Activated naive CD8-positive, alpha-beta T cell treated with anti-CD3 and anti-CD28 coated beads for 36 hours (primary cell): ENCODE measurements around the gene INSC. TPM values are rescaled to one million over a fixed set of nuclear protein-coding genes. Genes with fewer than 3 reads are reported as not detected.
A peak's percentile ranks its signal among the peaks of the same experiment; 100 is the strongest.

ENCODE experiments used
- DNase-seq: peaks from one replicate; pipeline ENCODE4 v3.0.0; 2021
- H3K27ac Mint-ChIP-seq: one replicate; pipeline ENCODE4 v1.8.0; 2022; ENCODE audit warnings: mild to moderate bottlenecking, moderate library complexity, mixed read lengths
- H3K27me3 Mint-ChIP-seq: one replicate; pipeline ENCODE4 v1.8.0; 2022; ENCODE audit warnings: mild to moderate bottlenecking, mixed read lengths
- H3K36me3 Mint-ChIP-seq: one replicate; pipeline ENCODE4 v1.8.0; 2021; ENCODE audit warnings: mild to moderate bottlenecking, mixed read lengths
- H3K4me1 Mint-ChIP-seq: one replicate; pipeline ENCODE4 v1.8.0; 2021; ENCODE audit warnings: mixed read lengths
- H3K4me3 Mint-ChIP-seq: one replicate; pipeline ENCODE4 v1.8.0; 2022; ENCODE audit warnings: mild to moderate bottlenecking, moderate library complexity, mixed read lengths
- H3K9me3 Mint-ChIP-seq: one replicate; pipeline ENCODE4 v1.8.0; 2022; ENCODE audit warnings: mixed read lengths
- total RNA-seq, 2 experiments: library from RNA; stranded (reverse); gene quantifications; one replicate each; pipeline ENCODE4 v1.2.3, GENCODE V29; 2021

The INSC gene
- total RNA-seq, 2 experiments from 2014 or later = 0.27 to 0.30 TPM

- Mint-ChIP-seq H3K27me3 (peaks cover 23% of the 10 kb centered on the region), H3K36me3 (no peaks in the 10 kb centered on the region), H3K27ac (no peak overlapping the region), H3K4me3 (no peak overlapping the region), H3K4me1 (peaks cover 3% of the 10 kb centered on the region), H3K9me3 (no peaks in the 10 kb centered on the region)
- no peak for DNase-seq
Measured at GRCh38 chr11:15099267-15099666, 15.5 kb upstream of the INSC start.

- Mint-ChIP-seq H3K4me1 (peaks cover 3% of the 10 kb centered on the region), H3K4me3 (no peak overlapping the region), H3K27ac (no peak overlapping the region), H3K9me3 (no peaks in the 10 kb centered on the region), H3K27me3 (peaks cover 19% of the 10 kb centered on the region), H3K36me3 (no peaks in the 10 kb centered on the region)
- peak; percentile 38 for DNase-seq
Measured at GRCh38 chr11:15101072-15101709, 13.5 kb upstream of the INSC start.

GRCh38 chr11:15104166-15104565, 10.6 kb upstream of the INSC start:
- Mint-ChIP-seq H3K36me3 (no peaks in the 10 kb centered on the region), H3K27ac (no peak overlapping the region), H3K4me3 (no peak overlapping the region), H3K4me1 (peaks cover 3% of the 10 kb centered on the region), H3K27me3 (peaks cover 3% of the 10 kb centered on the region), H3K9me3 (no peaks in the 10 kb centered on the region)
- no peak for DNase-seq

- Mint-ChIP-seq H3K4me3 (no peak overlapping the region), H3K27me3 (peaks cover under 1% of the 10 kb centered on the region), H3K4me1 (peaks cover under 1% of the 10 kb centered on the region), H3K9me3 (no peaks in the 10 kb centered on the region), H3K36me3 (no peaks in the 10 kb centered on the region), H3K27ac (no peak overlapping the region)
- DNase-seq = no peak
Measured at GRCh38 chr11:15106201-15106965, 8.3 kb upstream of the INSC start.

- no peak for DNase-seq
- H3K9me3 Mint-ChIP-seq = no peaks in the 10 kb centered on the region
- no peak overlapping the region for H3K4me3 Mint-ChIP-seq
- no peaks in the 10 kb centered on the region for H3K36me3 Mint-ChIP-seq
- no peak overlapping the region for H3K27ac Mint-ChIP-seq
- H3K4me1 Mint-ChIP-seq = no peaks in the 10 kb centered on the region
- peaks cover 1% of the 10 kb centered on the region for H3K27me3 Mint-ChIP-seq
Measured at GRCh38 chr11:15107730-15108515, 6.8 kb upstream of the INSC start.

- Mint-ChIP-seq H3K9me3 (no peaks in the 10 kb centered on the region), H3K27me3 (peaks cover 8% of the 10 kb centered on the region), H3K4me3 (no peak overlapping the region), H3K4me1 (peaks cover 5% of the 10 kb centered on the region), H3K36me3 (no peaks in the 10 kb centered on the region), H3K27ac (no peak overlapping the region)
- no peak for DNase-seq
Measured at GRCh38 chr11:15108592-15109130, 6.1 kb upstream of the INSC start.

- H3K36me3 Mint-ChIP-seq = no peaks in the 10 kb centered on the region
- no peak for DNase-seq
- H3K4me1 Mint-ChIP-seq = peaks cover 8% of the 10 kb centered on the region
- H3K4me3 Mint-ChIP-seq = no peak overlapping the region
- H3K27me3 Mint-ChIP-seq = peaks cover 17% of the 10 kb centered on the region
- no peaks in the 10 kb centered on the region for H3K9me3 Mint-ChIP-seq
- no peak overlapping the region for H3K27ac Mint-ChIP-seq
Measured at GRCh38 chr11:15109602-15110001, 5.1 kb upstream of the INSC start.

- peaks cover 12% of the 10 kb centered on the region for H3K4me1 Mint-ChIP-seq
- no peaks in the 10 kb centered on the region for H3K36me3 Mint-ChIP-seq
- no peak overlapping the region for H3K4me3 Mint-ChIP-seq
- no peaks in the 10 kb centered on the region for H3K9me3 Mint-ChIP-seq
- H3K27me3 Mint-ChIP-seq = peaks cover 33% of the 10 kb centered on the region
- H3K27ac Mint-ChIP-seq = no peak overlapping the region
- DNase-seq = no peak
Measured at GRCh38 chr11:15111215-15111614, 3.5 kb upstream of the INSC start.

- H3K27me3 Mint-ChIP-seq = peaks cover 42% of the 10 kb centered on the region
- H3K4me3 Mint-ChIP-seq = no peak overlapping the region
- H3K36me3 Mint-ChIP-seq = no peaks in the 10 kb centered on the region
- H3K27ac Mint-ChIP-seq = no peak overlapping the region
- no peak for DNase-seq
- no peaks in the 10 kb centered on the region for H3K9me3 Mint-ChIP-seq
- peaks cover 12% of the 10 kb centered on the region for H3K4me1 Mint-ChIP-seq
Measured at GRCh38 chr11:15112131-15112541, 2.6 kb upstream of the INSC start.

GRCh38 chr11:15113381-15113780, 1.3 kb upstream of the INSC start:
- H3K9me3 Mint-ChIP-seq = no peaks in the 10 kb centered on the region
- H3K27ac Mint-ChIP-seq = no peak overlapping the region
- no peaks in the 10 kb centered on the region for H3K36me3 Mint-ChIP-seq
- peaks cover 52% of the 10 kb centered on the region for H3K27me3 Mint-ChIP-seq
- peak overlapping the region; percentile 32 for H3K4me3 Mint-ChIP-seq
- no peak for DNase-seq
- peaks cover 17% of the 10 kb centered on the region for H3K4me1 Mint-ChIP-seq

- Mint-ChIP-seq H3K9me3 (no peaks in the 10 kb centered on the region), H3K36me3 (no peaks in the 10 kb centered on the region), H3K27me3 (peaks cover 58% of the 10 kb centered on the region), H3K4me3 (no peak overlapping the region), H3K27ac (no peak overlapping the region), H3K4me1 (peaks cover 27% of the 10 kb centered on the region)
- DNase-seq = no peak
Measured at GRCh38 chr11:15115686-15116085, 963 bp downstream of the INSC start.

- Mint-ChIP-seq H3K4me1 (peaks cover 27% of the 10 kb centered on the region), H3K4me3 (no peak overlapping the region), H3K27me3 (peaks cover 66% of the 10 kb centered on the region), H3K27ac (peak overlapping the region; percentile 68), H3K9me3 (no peaks in the 10 kb centered on the region), H3K36me3 (no peaks in the 10 kb centered on the region)
- DNase-seq = no peak
Measured at GRCh38 chr11:15117751-15118150, 3.0 kb downstream of the INSC start.

- Mint-ChIP-seq H3K4me1 (peaks cover 25% of the 10 kb centered on the region), H3K36me3 (no peaks in the 10 kb centered on the region), H3K27me3 (peaks cover 67% of the 10 kb centered on the region), H3K27ac (no peak overlapping the region), H3K9me3 (no peaks in the 10 kb centered on the region), H3K4me3 (no peak overlapping the region)
- DNase-seq = peak; percentile 33
Measured at GRCh38 chr11:15118431-15118830, 3.7 kb downstream of the INSC start.

GRCh38 chr11:15119352-15119751, 4.6 kb downstream of the INSC start:
- Mint-ChIP-seq H3K4me1 (peaks cover 19% of the 10 kb centered on the region), H3K4me3 (no peak overlapping the region), H3K27me3 (peaks cover 58% of the 10 kb centered on the region), H3K9me3 (no peaks in the 10 kb centered on the region), H3K27ac (no peak overlapping the region), H3K36me3 (no peaks in the 10 kb centered on the region)
- DNase-seq = no peak

GRCh38 chr11:15119826-15120225, 5.1 kb downstream of the INSC start:
- H3K9me3 Mint-ChIP-seq = no peaks in the 10 kb centered on the region
- H3K27ac Mint-ChIP-seq = no peak overlapping the region
- no peaks in the 10 kb centered on the region for H3K36me3 Mint-ChIP-seq
- H3K27me3 Mint-ChIP-seq = peaks cover 53% of the 10 kb centered on the region
- no peak for DNase-seq
- H3K4me3 Mint-ChIP-seq = no peak overlapping the region
- H3K4me1 Mint-ChIP-seq = peaks cover 19% of the 10 kb centered on the region
